ENCODE results near the gene MAD1L1. TPM values are rescaled to one million over a fixed set of nuclear protein-coding genes. Genes with fewer than 3 reads are reported as not detected.

Gene MAD1L1
- total RNA-seq, 1 donor from 2014 or later, result 57.6 TPM

- no peak for TF ChIP-seq CTCF (IDR thresholded peaks at IDR 0.05; ENCODE audit: partially characterized antibody, unreplicated experiment)
- H3K9me3 Mint-ChIP-seq (ENCODE audit: unreplicated experiment), result peaks cover 15% of the 10 kb centered on the region
- peaks cover 6% of the 10 kb centered on the region for H3K36me3 Mint-ChIP-seq (ENCODE audit: unreplicated experiment)
- no peak for DNase-seq
- H3K4me1 Mint-ChIP-seq (ENCODE audit: low read depth, unreplicated experiment), result peaks cover 32% of the 10 kb centered on the region
- H3K27me3 Mint-ChIP-seq (ENCODE audit: unreplicated experiment), result peaks cover 18% of the 10 kb centered on the region
- H3K4me3 Mint-ChIP-seq (ENCODE audit: unreplicated experiment), result no peak overlapping the region
- no peak overlapping the region for H3K27ac Mint-ChIP-seq (ENCODE audit: unreplicated experiment)
Measured at GRCh38 chr7:2098056-2098455, 134.7 kb downstream of the MAD1L1 start.

DNA sequence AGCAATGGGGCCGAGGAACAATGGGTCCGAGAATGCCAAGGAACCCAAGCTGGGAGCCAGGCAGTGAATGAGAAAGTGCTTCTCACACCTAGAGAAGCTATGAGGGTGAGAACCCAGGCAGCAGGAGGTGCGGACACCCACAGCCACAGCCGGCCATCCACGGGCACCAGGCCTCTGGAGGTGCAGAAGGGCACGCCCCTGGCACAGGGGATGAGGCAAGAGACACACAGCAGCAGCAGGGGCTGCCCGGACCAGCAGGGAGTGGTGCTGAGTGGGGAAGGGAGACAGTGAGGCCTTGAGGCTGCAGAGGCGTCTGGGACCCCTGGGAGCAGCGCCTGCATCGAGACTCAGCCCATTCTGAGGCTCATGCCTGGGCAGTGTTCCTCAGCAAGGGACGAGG lies 135.3 kb downstream of the MAD1L1 start:
- DNase-seq, result no peak
- Mint-ChIP-seq H3K4me3 (ENCODE audit: unreplicated experiment) (no peak overlapping the region), H3K27me3 (ENCODE audit: unreplicated experiment) (peaks cover 15% of the 10 kb centered on the region), H3K36me3 (ENCODE audit: unreplicated experiment) (peaks cover 5% of the 10 kb centered on the region), H3K9me3 (ENCODE audit: unreplicated experiment) (peaks cover 12% of the 10 kb centered on the region), H3K4me1 (ENCODE audit: low read depth, unreplicated experiment) (peaks cover 30% of the 10 kb centered on the region), H3K27ac (ENCODE audit: unreplicated experiment) (no peak overlapping the region)
- no peak for TF ChIP-seq CTCF (IDR thresholded peaks at IDR 0.05; ENCODE audit: partially characterized antibody, unreplicated experiment)

GRCh38 chr7:2096692-2097387 lies 135.9 kb downstream of the MAD1L1 start:
- Mint-ChIP-seq H3K4me1 (ENCODE audit: low read depth, unreplicated experiment) (peaks cover 25% of the 10 kb centered on the region), H3K9me3 (ENCODE audit: unreplicated experiment) (peaks cover 10% of the 10 kb centered on the region), H3K36me3 (ENCODE audit: unreplicated experiment) (peaks cover 5% of the 10 kb centered on the region), H3K27me3 (ENCODE audit: unreplicated experiment) (peaks cover 12% of the 10 kb centered on the region), H3K4me3 (ENCODE audit: unreplicated experiment) (no peak overlapping the region), H3K27ac (ENCODE audit: unreplicated experiment) (no peak overlapping the region)
- no peak for TF ChIP-seq CTCF (IDR thresholded peaks at IDR 0.05; ENCODE audit: partially characterized antibody, unreplicated experiment)
- DNase-seq, result no peak

GRCh38 chr7:2095436-2095835 lies 137.3 kb downstream of the MAD1L1 start:
- Mint-ChIP-seq H3K4me3 (ENCODE audit: unreplicated experiment) (no peak overlapping the region), H3K36me3 (ENCODE audit: unreplicated experiment) (peaks cover 5% of the 10 kb centered on the region), H3K4me1 (ENCODE audit: low read depth, unreplicated experiment) (peaks cover 25% of the 10 kb centered on the region), H3K27ac (ENCODE audit: unreplicated experiment) (no peak overlapping the region), H3K27me3 (ENCODE audit: unreplicated experiment) (peaks cover 9% of the 10 kb centered on the region), H3K9me3 (ENCODE audit: unreplicated experiment) (peaks cover 10% of the 10 kb centered on the region)
- TF ChIP-seq CTCF (IDR thresholded peaks at IDR 0.05; ENCODE audit: partially characterized antibody, unreplicated experiment), result no peak
- DNase-seq, result no peak

DNA sequence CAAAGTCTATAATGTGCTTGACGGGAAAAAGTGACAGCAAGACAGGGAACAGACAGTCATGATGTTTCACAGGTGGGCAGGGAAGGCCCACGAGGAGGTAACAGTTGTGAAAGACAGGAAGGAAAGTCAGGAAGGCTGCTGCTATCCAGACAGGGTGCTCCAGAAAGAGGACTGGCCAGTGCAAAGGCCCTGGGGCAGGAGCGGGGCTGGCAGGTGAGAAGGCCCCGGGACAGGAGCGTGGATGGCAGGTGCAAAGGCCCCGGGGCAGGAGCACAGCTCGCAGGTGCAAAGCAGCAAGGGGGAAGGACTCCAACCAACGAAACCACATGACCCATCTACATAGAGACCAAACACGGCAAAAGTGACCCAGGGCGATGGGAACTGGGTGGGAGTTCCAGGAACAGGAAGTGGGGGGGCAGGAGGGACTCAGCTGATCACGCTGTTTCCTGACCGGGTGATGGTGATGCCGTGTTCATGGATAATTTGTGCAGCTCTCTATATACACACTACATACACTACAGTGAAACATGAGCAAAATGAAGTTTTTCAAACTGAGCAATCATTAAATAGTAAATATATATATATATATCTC lies 138.2 kb downstream of the MAD1L1 start:
- no peak overlapping the region for H3K27ac Mint-ChIP-seq (ENCODE audit: unreplicated experiment)
- peaks cover 16% of the 10 kb centered on the region for H3K4me1 Mint-ChIP-seq (ENCODE audit: low read depth, unreplicated experiment)
- no peak for DNase-seq
- H3K9me3 Mint-ChIP-seq (ENCODE audit: unreplicated experiment), result peaks cover 11% of the 10 kb centered on the region
- H3K36me3 Mint-ChIP-seq (ENCODE audit: unreplicated experiment), result peaks cover 8% of the 10 kb centered on the region
- H3K4me3 Mint-ChIP-seq (ENCODE audit: unreplicated experiment), result no peak overlapping the region
- no peak for TF ChIP-seq CTCF (IDR thresholded peaks at IDR 0.05; ENCODE audit: partially characterized antibody, unreplicated experiment)
- peaks cover 8% of the 10 kb centered on the region for H3K27me3 Mint-ChIP-seq (ENCODE audit: unreplicated experiment)
